Endodermal cell (in vitro differentiated cells): Measurements from ENCODE around the gene ATAD3A. TPM values are rescaled to one million over a fixed set of nuclear protein-coding genes. Genes with fewer than 3 reads are reported as not detected.

Experiments used
- DNase-seq: peaks from one replicate; pipeline ENCODE4 v3.0.0-alpha.2; 2017
- H3K27ac ChIP-seq: 2 replicates; pipeline ENCODE4 v1.5.1; 2013; ENCODE audit warnings: mild to moderate bottlenecking, low read depth, low read length, moderate library complexity
- H3K27me3 ChIP-seq: 2 replicates; pipeline ENCODE4 v1.6.1; 2013; ENCODE audit warnings: mild to moderate bottlenecking, low read length, moderate library complexity; ENCODE audit not compliant: insufficient read depth, control insufficient read depth, poor library complexity, severe bottlenecking
- H3K36me3 ChIP-seq: 2 replicates; pipeline ENCODE4 v1.7.0; 2013; ENCODE audit warnings: mild to moderate bottlenecking, low read length, moderate library complexity; ENCODE audit not compliant: control insufficient read depth, insufficient read depth
- H3K4me1 ChIP-seq: one replicate; pipeline ENCODE4 v1.7.0; 2013; ENCODE audit warnings: low read length; ENCODE audit not compliant: control insufficient read depth, insufficient read depth
- H3K4me3 ChIP-seq: 2 replicates; pipeline ENCODE4 v1.5.1; 2013; ENCODE audit warnings: mild to moderate bottlenecking, low read length, moderate library complexity
- H3K9ac ChIP-seq: 2 replicates; pipeline ENCODE4 v1.6.1; 2013; ENCODE audit warnings: mild to moderate bottlenecking, low read length, moderate library complexity; ENCODE audit not compliant: poor library complexity, severe bottlenecking; ENCODE audit errors: extremely low read depth
- H3K9me3 ChIP-seq: 2 replicates; pipeline ENCODE4 v1.6.1; 2013; ENCODE audit warnings: mild to moderate bottlenecking, low read length, moderate library complexity; ENCODE audit not compliant: control insufficient read depth
- H3K27ac Mint-ChIP-seq: 2 replicates; pipeline ENCODE4 v1.8.0; 2020; ENCODE audit warnings: mixed read lengths
- H3K27me3 Mint-ChIP-seq: 2 replicates; pipeline ENCODE4 v1.8.0; 2021; ENCODE audit warnings: mild to moderate bottlenecking, mixed read lengths; ENCODE audit not compliant: insufficient read depth
- H3K36me3 Mint-ChIP-seq: 2 replicates; pipeline ENCODE4 v1.8.0; 2020; ENCODE audit warnings: low read depth, mixed read lengths
- H3K4me1 Mint-ChIP-seq: 2 replicates; pipeline ENCODE4 v1.8.0; 2020; ENCODE audit warnings: mixed read lengths
- H3K4me3 Mint-ChIP-seq: 2 replicates; pipeline ENCODE4 v1.8.0; 2020; ENCODE audit warnings: mild to moderate bottlenecking, moderate library complexity, mixed read lengths
- H3K9me3 Mint-ChIP-seq: 2 replicates; pipeline ENCODE4 v1.8.0; 2020; ENCODE audit warnings: mild to moderate bottlenecking, mixed read lengths
- WGBS, 2 experiments: methylation state at CpG; one replicate each; pipeline versions ENCODE4 v1.1.5 to v1.1.7; 2013; ENCODE audit warnings: missing lambda C conversion rate in 2 of 2, mixed read lengths in 1 of 2; ENCODE audit not compliant: insufficient coverage in 1 of 2, insufficient read length in 1 of 2; 5-methylcytosine and 5-hydroxymethylcytosine counted together
- total RNA-seq, 2 donors: library from RNA; stranded (reverse); fragmentation: NEBNext Ultra II Directional in 1 of 2; extraction: Animal tissue kit (Norgen Biotek cat#: 25700) in 1 of 2; gene quantifications; 2 replicates in 1 of 2; 3 replicates in 1 of 2; pipeline ENCODE4 v1.2.1, GENCODE V29; 2021
- TF ChIP-seq, protein P1 (sequence below): fragments of 200-600 bp; sonication (generic); conservative IDR thresholded peaks from 2 replicates; pipeline ENCODE4 v1.5.0; 2021; ENCODE audit warnings: antibody characterized with exemption, mild to moderate bottlenecking

Gene ATAD3A
- total RNA-seq, 2 donors from 2014 or later, result 42.8 to 47.6 TPM

DNA sequence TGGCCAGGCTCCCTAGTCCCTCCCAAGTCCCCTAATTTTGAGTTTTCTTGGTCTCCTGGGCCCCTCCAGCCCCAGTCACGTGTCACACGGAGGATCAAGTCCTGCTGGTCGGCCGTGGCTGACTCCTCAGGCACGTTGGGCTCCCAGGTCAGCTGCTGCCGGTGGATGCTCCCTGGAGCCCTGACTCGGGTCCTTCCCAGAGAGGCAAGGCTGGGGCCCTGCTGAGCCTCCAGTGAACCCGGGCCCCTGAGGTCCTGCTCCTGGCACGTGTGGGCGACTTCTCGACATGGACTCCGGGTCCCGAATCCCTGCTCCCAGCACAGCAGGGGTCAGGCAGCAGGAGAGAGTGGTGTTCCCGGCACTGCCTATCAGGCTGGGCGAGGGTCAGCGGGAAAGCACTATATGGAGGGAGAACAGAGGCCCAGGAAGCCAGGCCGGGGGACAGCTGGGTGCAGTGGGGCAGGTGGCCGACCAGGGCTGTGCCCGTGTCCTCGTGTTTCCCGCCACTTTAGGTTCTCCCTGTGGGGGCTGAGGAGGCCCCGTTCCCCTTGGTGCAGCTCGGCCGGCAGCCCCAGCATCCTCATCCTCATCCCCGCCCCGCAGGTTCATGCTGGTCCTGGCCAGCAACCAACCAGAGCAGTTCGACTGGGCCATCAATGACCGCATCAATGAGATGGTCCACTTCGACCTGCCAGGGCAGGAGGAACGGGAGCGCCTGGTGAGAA is 15.3 kb downstream of the ATAD3A start:
- H3K9me3 Mint-ChIP-seq, result peaks cover 13% of the 10 kb centered on the region
- no peak overlapping the region for H3K27ac Mint-ChIP-seq
- peaks cover 16% of the 10 kb centered on the region for H3K36me3 ChIP-seq
- H3K4me1 ChIP-seq, result no peaks in the 10 kb centered on the region
- DNase-seq, result no peak
- TF ChIP-seq, protein P1, sequence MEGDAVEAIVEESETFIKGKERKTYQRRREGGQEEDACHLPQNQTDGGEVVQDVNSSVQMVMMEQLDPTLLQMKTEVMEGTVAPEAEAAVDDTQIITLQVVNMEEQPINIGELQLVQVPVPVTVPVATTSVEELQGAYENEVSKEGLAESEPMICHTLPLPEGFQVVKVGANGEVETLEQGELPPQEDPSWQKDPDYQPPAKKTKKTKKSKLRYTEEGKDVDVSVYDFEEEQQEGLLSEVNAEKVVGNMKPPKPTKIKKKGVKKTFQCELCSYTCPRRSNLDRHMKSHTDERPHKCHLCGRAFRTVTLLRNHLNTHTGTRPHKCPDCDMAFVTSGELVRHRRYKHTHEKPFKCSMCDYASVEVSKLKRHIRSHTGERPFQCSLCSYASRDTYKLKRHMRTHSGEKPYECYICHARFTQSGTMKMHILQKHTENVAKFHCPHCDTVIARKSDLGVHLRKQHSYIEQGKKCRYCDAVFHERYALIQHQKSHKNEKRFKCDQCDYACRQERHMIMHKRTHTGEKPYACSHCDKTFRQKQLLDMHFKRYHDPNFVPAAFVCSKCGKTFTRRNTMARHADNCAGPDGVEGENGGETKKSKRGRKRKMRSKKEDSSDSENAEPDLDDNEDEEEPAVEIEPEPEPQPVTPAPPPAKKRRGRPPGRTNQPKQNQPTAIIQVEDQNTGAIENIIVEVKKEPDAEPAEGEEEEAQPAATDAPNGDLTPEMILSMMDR, result no peak
- 95 to 98% methylated on average over 14 to 31 of the region's 31 CpGs for WGBS, 2 experiments
- no peak overlapping the region for H3K9ac ChIP-seq
- no peak overlapping the region for H3K27ac ChIP-seq
- H3K36me3 Mint-ChIP-seq, result peaks cover 46% of the 10 kb centered on the region
- no peaks in the 10 kb centered on the region for H3K27me3 ChIP-seq
- H3K4me1 Mint-ChIP-seq, result no peaks in the 10 kb centered on the region
- H3K9me3 ChIP-seq, result peaks cover 13% of the 10 kb centered on the region
- no peak overlapping the region for H3K4me3 ChIP-seq
- no peak overlapping the region for H3K4me3 Mint-ChIP-seq
- H3K27me3 Mint-ChIP-seq, result no peaks in the 10 kb centered on the region

DNA sequence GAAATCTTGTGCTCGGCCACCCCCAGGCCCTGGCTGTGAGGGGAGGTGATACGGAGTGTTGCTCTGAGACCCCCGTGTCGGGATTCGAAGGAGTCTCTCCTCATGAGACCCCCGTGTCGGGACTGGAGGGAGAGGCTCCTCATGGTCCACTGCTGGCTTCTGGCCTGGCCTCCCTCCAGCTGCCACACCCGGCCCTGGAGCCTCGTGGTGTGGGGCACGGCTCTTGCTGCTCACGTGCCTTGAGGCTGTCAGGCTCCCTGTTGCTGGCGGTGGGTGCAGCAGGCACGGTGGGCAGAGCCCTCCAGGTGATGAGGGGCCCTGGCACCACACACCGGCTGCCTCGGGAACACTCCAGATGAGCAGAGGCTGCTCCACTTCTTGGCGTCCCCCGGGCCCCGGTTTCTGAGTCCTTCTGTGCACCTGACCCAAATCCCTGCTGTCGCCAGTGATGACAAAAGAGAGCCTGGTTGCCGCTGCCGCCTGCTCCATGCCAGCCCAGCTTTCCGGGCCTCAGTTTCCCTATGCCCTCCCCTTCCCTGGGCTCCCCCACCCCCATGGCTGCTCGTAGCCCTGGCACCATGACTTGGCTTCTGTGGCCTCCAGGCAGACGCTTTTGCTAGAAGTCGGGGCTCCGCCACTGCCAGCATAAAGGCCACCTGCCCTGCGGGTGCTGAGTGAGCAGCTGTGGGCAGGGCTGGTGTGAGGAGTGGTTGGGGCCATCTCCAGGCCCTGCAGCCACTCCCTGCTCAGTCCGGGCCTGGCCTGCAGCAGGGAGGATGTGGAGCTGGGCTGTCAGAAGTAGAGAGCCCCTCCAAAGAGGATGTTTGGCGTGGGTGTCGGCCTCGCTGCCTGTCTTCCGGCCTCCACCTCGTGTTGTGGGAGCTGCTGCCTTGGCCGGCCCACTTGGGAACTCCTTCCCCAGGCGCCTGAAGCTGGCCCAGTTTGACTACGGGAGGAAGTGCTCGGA is 16.6 kb downstream of the ATAD3A start:
- Mint-ChIP-seq H3K27me3 (no peaks in the 10 kb centered on the region), H3K9me3 (peaks cover 13% of the 10 kb centered on the region), H3K27ac (no peak overlapping the region), H3K4me3 (no peak overlapping the region), H3K4me1 (no peaks in the 10 kb centered on the region), H3K36me3 (peaks cover 45% of the 10 kb centered on the region)
- Histone ChIP-seq H3K36me3 (peaks cover 16% of the 10 kb centered on the region), H3K4me3 (no peak overlapping the region), H3K9me3 (peaks cover 13% of the 10 kb centered on the region), H3K4me1 (no peaks in the 10 kb centered on the region), H3K27ac (no peak overlapping the region), H3K9ac (no peak overlapping the region), H3K27me3 (no peaks in the 10 kb centered on the region)
- no peak for DNase-seq
- 94 to 95% methylated on average over 26 to 36 of the region's 37 CpGs for WGBS, 2 experiments
- TF ChIP-seq, protein P1, result no peak

DNA sequence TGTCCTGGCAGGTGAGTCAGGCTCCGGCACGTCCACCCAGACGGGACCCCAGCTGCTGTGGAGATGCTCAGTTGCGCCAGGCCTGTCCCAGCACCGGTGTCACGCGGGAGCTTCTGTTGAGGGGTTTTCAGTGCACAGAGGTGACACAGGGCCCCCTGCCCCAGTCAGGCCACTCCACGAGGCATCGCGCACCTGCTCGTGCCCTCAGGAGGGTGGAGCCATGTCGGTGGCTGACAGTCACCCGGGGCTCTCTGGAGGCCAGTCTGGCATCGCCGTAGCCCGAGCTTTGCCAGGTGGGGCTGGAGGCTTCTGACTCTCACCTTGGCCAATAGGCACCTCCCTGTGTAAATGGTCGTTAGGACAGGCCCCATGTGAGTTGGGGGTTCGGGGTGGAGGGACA is 17.4 kb downstream of the ATAD3A start:
- H3K9ac ChIP-seq, result no peak overlapping the region
- no peaks in the 10 kb centered on the region for H3K4me1 ChIP-seq
- H3K27me3 ChIP-seq, result no peaks in the 10 kb centered on the region
- Mint-ChIP-seq H3K4me1 (no peaks in the 10 kb centered on the region), H3K27me3 (no peaks in the 10 kb centered on the region), H3K27ac (no peak overlapping the region), H3K4me3 (no peak overlapping the region), H3K36me3 (peaks cover 44% of the 10 kb centered on the region), H3K9me3 (peaks cover 13% of the 10 kb centered on the region)
- peaks cover 16% of the 10 kb centered on the region for H3K36me3 ChIP-seq
- 95 to 97% methylated on average over 9 to 16 of the region's 18 CpGs for WGBS, 2 experiments
- H3K9me3 ChIP-seq, result peaks cover 13% of the 10 kb centered on the region
- TF ChIP-seq, protein P1, result no peak
- H3K27ac ChIP-seq, result no peak overlapping the region
- no peak overlapping the region for H3K4me3 ChIP-seq
- DNase-seq, result no peak
